Heart left ventricle (tissue), 16 donors: Measurements from ENCODE around the gene GAS7. TPM values are rescaled to one million over a fixed set of nuclear protein-coding genes. Genes with fewer than 3 reads are reported as not detected.

ENCODE experiments used
- ATAC-seq, 4 donors: fragments of 200-7000 bp; cut with Tn5 transposase; one replicate each; pipeline ENCODE4 v1.9.1; 2020 to 2022; ENCODE audit warnings: moderate library complexity in 4 of 4, mild to moderate bottlenecking in 3 of 4, moderate number of reproducible peaks in 1 of 4
- DNase-seq, 5 donors: peaks; one replicate each; pipeline ENCODE4 v3.0.0-alpha.2; 2020
- H3K27ac ChIP-seq, 12 donors: fragments of 200-600 bp; sonication (generic) in 4 of 12; one replicate each; pipeline versions ENCODE4 v1.5.0 to v1.8.0; 2016 to 2022; ENCODE audit warnings: mild to moderate bottlenecking in 2 of 12
- H3K27me3 ChIP-seq, 9 donors: fragments of 200-600 bp; sonication (generic) in 2 of 9; one replicate each; pipeline versions ENCODE4 v1.5.1 to v1.8.0; 2016 to 2022; ENCODE audit warnings: mild to moderate bottlenecking in 3 of 9
- H3K36me3 ChIP-seq, 9 donors: fragments of 200-600 bp; sonication (generic) in 2 of 9; one replicate each; pipeline versions ENCODE4 v1.5.0 to v1.8.0; 2018 to 2022; ENCODE audit warnings: mild to moderate bottlenecking in 2 of 9
- H3K4me1 ChIP-seq, 12 donors: fragments of 200-600 bp; sonication (generic) in 4 of 12; one replicate each; pipeline versions ENCODE4 v1.5.0 to v1.8.0; 2016 to 2022; ENCODE audit warnings: mild to moderate bottlenecking in 3 of 12
- H3K4me3 ChIP-seq, 12 donors: fragments of 200-600 bp; sonication (generic) in 4 of 12; one replicate each; pipeline versions ENCODE4 v1.5.0 to v1.8.0; 2017 to 2022; ENCODE audit warnings: mild to moderate bottlenecking in 9 of 12, moderate library complexity in 4 of 12
- H3K9me3 ChIP-seq, 12 donors: fragments of 200-600 bp; sonication (generic) in 4 of 12; one replicate each; pipeline versions ENCODE4 v1.5.0 to v1.8.0; 2016 to 2022; ENCODE audit warnings: mild to moderate bottlenecking in 1 of 12
- CTCF ChIP-seq, 12 donors: fragments of 200-600 bp; sonication (generic) in 4 of 12; IDR thresholded peaks; one replicate each; pipeline versions ENCODE4 v1.5.0 to v1.8.0; 2018 to 2022; ENCODE audit warnings: antibody characterized with exemption in 12 of 12, mild to moderate bottlenecking in 5 of 12
- POLR2A ChIP-seq, 2 donors: fragments of 450-650 bp; IDR thresholded peaks; one replicate each; pipeline ENCODE4 v1.6.1; 2017; ENCODE audit warnings: antibody characterized with exemption in 2 of 2, mild to moderate bottlenecking in 2 of 2, moderate library complexity in 2 of 2
- WGBS, 4 donors: extraction: QIAGEN DNeasy Blood & Tissue Kit in 2 of 4; methylation state at CpG; one replicate each; pipeline versions ENCODE4 v1.1.5 to v1.1.7; 2013 to 2018; 5-methylcytosine and 5-hydroxymethylcytosine counted together
- intact Hi-C, 10 donors: fragments of 100-400 bp; cut with DNase I; formaldehyde crosslinking; loops; one replicate each; pipeline versions ENCODE4 v1.11.1 to v1.14.2; 2022
- polyA plus RNA-seq, 2 donors: library from polyadenylated mRNA; stranded (reverse); fragments of 200-250 nt; gene quantifications; one replicate each; pipeline ENCODE4 v1.2.3, GENCODE V29; 2013
- total RNA-seq, 9 donors: library from RNA; depleted of rRNA in 2 of 9; stranded (reverse); fragments of >200 nt in 2 of 9; fragmentation: NEBNext Ultra II Directional in 3 of 9; extraction: Animal tissue kit (Norgen Biotek cat#: 25700) in 3 of 9; gene quantifications; one replicate each; pipeline versions ENCODE4 v1.1.0 to v1.2.4, GENCODE V29; 2016 to 2023
- donor health status: ischemic (EF 13 %, LVEDD 7.1; RV severe dilation, severe dysfunction).
- donor health status: healthy with polysubstance abuse.
- donor health status: DM: no; HTN: yes; CAD: no.
- donor health status: DM: no; HTN: no; CAD: no.
- donor health status: ischemic (EF 25% LVEDD 6.9; RV normal size, moderate dysfunction).
- donor health status: ischemic (EF 25% LVEDD 5.7; RV mildly dilated, moderate dysfunction).
- donor health status: healthy.
- donor health status: DM: yes; HTN: yes; CAD: no.
- donor health status: ischemic (EF 35%, LVEDD 5.7; RV mildly dilated, moderate dysfunction).
- donor health status: nonischemic (EF 11% LVEDD 7.7; RV severe dilation, severe dysfunction).
- donor health status: DM: yes; HTN: yes; CAD: no.
- donor health status: PGD.
- donor health status: ischemic (EF 29% LVEDD 5.4; RV normal size, mild dysfunction).
- donor health status: nonischemic (EF 23%, LVEDD 6.1; RV moderate dilation, normal function).

The GAS7 gene
- total and polyA plus RNA-seq, 11 donors: 19.4 to 86.5 (median 65.1) TPM

- H3K27ac ChIP-seq: no peak overlapping the region
- TF ChIP-seq POLR2A (IDR thresholded peaks at IDR 0.05): no peak
- no peak for TF ChIP-seq CTCF (IDR thresholded peaks at IDR 0.05)
- no peak overlapping the region for H3K4me3 ChIP-seq
- ATAC-seq (no peak), DNase-seq (no peak)
- H3K36me3 ChIP-seq: peaks cover 0 to 41% (median 0%) of the 10 kb centered on the region in 9 donors
- H3K27me3 ChIP-seq: no peaks in the 10 kb centered on the region
- intact Hi-C loops: no loop called here
- WGBS, 4 donors: 77 to 90% (median 88%) methylated on average over 3 of the region's 3 CpGs
- no peaks in the 10 kb centered on the region for H3K9me3 ChIP-seq
- peaks cover 0 to 51% (median 6%) of the 10 kb centered on the region in 12 donors for H3K4me1 ChIP-seq
Observed at GRCh38 chr17:9977180-9977575, 221.2 kb downstream of the GAS7 start.

- DNase-seq (no peak), ATAC-seq (no peak)
- Histone ChIP-seq H3K36me3 (peaks cover 0 to 34% (median 0%) of the 10 kb centered on the region in 9 donors), H3K4me1 (peaks cover 0 to 57% (median 12%) of the 10 kb centered on the region in 12 donors), H3K27ac (no peak overlapping the region), H3K9me3 (no peaks in the 10 kb centered on the region), H3K27me3 (no peaks in the 10 kb centered on the region), H3K4me3 (no peak overlapping the region)
- WGBS, 4 donors: 77 to 88% (median 80%) methylated on average over 9 to 10 of the region's 10 CpGs
- intact Hi-C loops: no loop called here
- TF ChIP-seq POLR2A (IDR thresholded peaks at IDR 0.05) (no peak), CTCF (IDR thresholded peaks at IDR 0.05) (no peak)
Observed at GRCh38 chr17:9976283-9977179, 221.9 kb downstream of the GAS7 start.

GRCh38 chr17:9974448-9975381 lies 223.7 kb downstream of the GAS7 start:
- peaks cover 0 to 57% (median 13%) of the 10 kb centered on the region in 12 donors for H3K4me1 ChIP-seq
- no peak for DNase-seq
- 78 to 85% (median 81%) methylated on average over 16 of the region's 16 CpGs for WGBS, 4 donors
- peak in 2 of 4 donors; percentile 4 to 34 for ATAC-seq
- H3K9me3 ChIP-seq: no peaks in the 10 kb centered on the region
- no peaks in the 10 kb centered on the region for H3K27me3 ChIP-seq
- intact Hi-C loops: no loop called here
- TF ChIP-seq POLR2A (IDR thresholded peaks at IDR 0.05) (no peak), CTCF (IDR thresholded peaks at IDR 0.05) (no peak)
- peak overlapping the region in 10 of 12 donors; percentile 2 to 70 (median 26) for H3K27ac ChIP-seq
- H3K4me3 ChIP-seq: no peak overlapping the region
- H3K36me3 ChIP-seq: peaks cover 0 to 17% (median 0%) of the 10 kb centered on the region in 9 donors
